Coronary artery (tissue), 2 donors: ENCODE measurements around the gene RNF11.

Experiments
- DNase-seq: peaks from one replicate; pipeline ENCODE4 v3.0.0-alpha.2; 2017; ENCODE audit warnings: low spot score
- H3K27ac ChIP-seq, 2 donors: fragments of 200-600 bp; sonication (generic); one replicate each; pipeline ENCODE4 v1.5.1; 2016 to 2019
- H3K4me3 ChIP-seq: fragments of 200-600 bp; sonication (generic); 2 replicates; pipeline ENCODE4 v1.5.1; 2016; ENCODE audit warnings: mild to moderate bottlenecking, moderate library complexity
- CTCF ChIP-seq: fragments of 200-600 bp; sonication (generic); IDR thresholded peaks from one replicate; pipeline ENCODE4 v1.5.1; 2019; ENCODE audit warnings: antibody characterized with exemption

Gene RNF11

GRCh38 chr1:51235673-51236530 is at the start of gene RNF11:
Gene RNF11 (plus strand): TSS chr1:51236273. CDS start chr1:51236757, 484 bp downstream.
- peak; percentile 92 for DNase-seq
- Histone ChIP-seq H3K27ac (peak within 1 kb of the TSS; percentile 98 to 99), H3K4me3 (peak within 1 kb of the TSS; percentile 95)
- no peak for TF ChIP-seq CTCF

GRCh38 chr1:51188230-51188629 is 47.8 kb upstream of the RNF11 start:
- DNase-seq, result no peak
- Histone ChIP-seq H3K27ac (no peak overlapping the region), H3K4me3 (no peak overlapping the region)
- TF ChIP-seq CTCF, result no peak

- no peak overlapping the region for H3K4me3 ChIP-seq
- no peak overlapping the region for H3K27ac ChIP-seq
- no peak for DNase-seq
- TF ChIP-seq CTCF, result peak; percentile 64
Observed at GRCh38 chr1:51189421-51190073, 46.5 kb upstream of the RNF11 start.

GRCh38 chr1:51190961-51191360 is 45.1 kb upstream of the RNF11 start:
- no peak for DNase-seq

GRCh38 chr1:51192213-51192843 is 43.7 kb upstream of the RNF11 start:
- no peak for DNase-seq
- H3K27ac ChIP-seq, result no peak overlapping the region
- no peak overlapping the region for H3K4me3 ChIP-seq
- peak; percentile 66 for TF ChIP-seq CTCF

More at GRCh38 chr1:51190961-51191360, 45.1 kb upstream of the RNF11 start:
- TF ChIP-seq CTCF, result no peak
- Histone ChIP-seq H3K27ac (no peak overlapping the region), H3K4me3 (no peak overlapping the region)

GRCh38 chr1:51193564-51193963 is 42.5 kb upstream of the RNF11 start:
- DNase-seq, result no peak
- Histone ChIP-seq H3K27ac (no peak overlapping the region), H3K4me3 (no peak overlapping the region)
- no peak for TF ChIP-seq CTCF
